SK-N-SH (cell line): ENCODE measurements around the gene ZNF219. TPM values are rescaled to one million over a fixed set of nuclear protein-coding genes. Genes with fewer than 3 reads are reported as not detected.

Source experiments
- CTCF ChIA-PET: fragments of 300-600, 350-600 bp; formaldehyde crosslinking; extraction: SDS; loops from one replicate; lab custom pipeline; 2021; lab: Yijun Ruan, JAX
- POLR2A ChIA-PET: fragments of 350-600 bp; sonication (Branson Sonifier 250); formaldehyde crosslinking; extraction: SDS; loops from one replicate; lab custom pipeline; 2020; ENCODE audit warnings: antibody characterized with exemption, inconsistent platforms; lab: Yijun Ruan, JAX
- DNase-seq: peaks from one replicate; pipeline ENCODE4 v3.0.0; 2012
- H2AFZ ChIP-seq: fragments of 200-600 bp; sonication (generic); 2 replicates; pipeline ENCODE4 v1.8.1; 2016; ENCODE audit warnings: antibody characterized with exemption, mild to moderate bottlenecking, low read depth
- H3F3A ChIP-seq: fragments of 200-600 bp; sonication (generic); replicated peaks from 2 replicates; pipeline ENCODE3; 2016; ENCODE audit warnings: antibody characterized with exemption, mild to moderate bottlenecking; ENCODE audit not compliant: insufficient read depth
- H3K27ac ChIP-seq, 2 experiments: fragments of 200-500 bp in 1 of 2; fragments of 200-600 bp in 1 of 2; sonication (Bioruptor generic) in 1 of 2; sonication (generic), shearing (Covaris generic) in 1 of 2; 2 replicates each; pipeline versions ENCODE4 v1.5.1 to v1.6.1; 2014 to 2016; ENCODE audit warnings: low read depth in 2 of 2, inconsistent platforms in 1 of 2, low read length in 1 of 2, mild to moderate bottlenecking in 1 of 2, mixed read lengths in 1 of 2
- H3K27me3 ChIP-seq: fragments of 200-600 bp; sonication (generic), shearing (Covaris generic); 2 replicates; pipeline ENCODE4 v1.6.1; 2016; ENCODE audit warnings: mixed run types; ENCODE audit not compliant: insufficient read depth
- H3K36me3 ChIP-seq, 2 experiments: fragments of 200-500 bp in 1 of 2; fragments of 200-600 bp in 1 of 2; sonication (Bioruptor generic) in 1 of 2; sonication (generic) in 1 of 2; replicated peaks in 1 of 2; 2 replicates each; pipeline versions ENCODE3 to v1.5.1; 2014 to 2016; ENCODE audit warnings: low read length in 1 of 2, mild to moderate bottlenecking in 1 of 2; ENCODE audit not compliant: insufficient read depth in 2 of 2, control insufficient read depth in 1 of 2
- H3K4me1 ChIP-seq, 2 experiments: fragments of 200-500 bp in 1 of 2; fragments of 200-600 bp in 1 of 2; sonication (Bioruptor generic) in 1 of 2; sonication (generic), shearing (Covaris generic) in 1 of 2; 2 replicates each; pipeline versions ENCODE4 v1.5.1 to v1.6.1; 2014 to 2016; ENCODE audit warnings: low read depth in 1 of 2, low read length in 1 of 2, mixed run types in 1 of 2; ENCODE audit not compliant: insufficient read depth in 2 of 2, control insufficient read depth in 1 of 2
- H3K4me2 ChIP-seq: fragments of 200-600 bp; sonication (generic), shearing (Covaris generic); 2 replicates; pipeline ENCODE4 v1.6.1; 2017; ENCODE audit warnings: mixed run types
- H3K4me3 ChIP-seq, 2 experiments: fragments of 200-500 bp in 1 of 2; fragments of 200-600 bp in 1 of 2; sonication (Bioruptor generic) in 1 of 2; sonication (generic), shearing (Covaris generic) in 1 of 2; 2 replicates each; pipeline versions ENCODE4 v1.5.1 to v1.8.1; 2014 to 2016; ENCODE audit warnings: low read depth in 2 of 2, inconsistent platforms in 1 of 2, low read length in 1 of 2, mild to moderate bottlenecking in 1 of 2, mixed read lengths in 1 of 2, moderate library complexity in 1 of 2
- H3K79me2 ChIP-seq: fragments of 200-600 bp; sonication (generic); 2 replicates; pipeline ENCODE4 v1.8.1; 2017; ENCODE audit warnings: mild to moderate bottlenecking; ENCODE audit not compliant: insufficient read depth
- H3K9ac ChIP-seq: fragments of 200-600 bp; sonication (generic); 2 replicates; pipeline ENCODE4 v1.6.1; 2017; ENCODE audit warnings: mixed run types
- H3K9me2 ChIP-seq: fragments of 200-600 bp; sonication (generic); 2 replicates; pipeline ENCODE4 v1.6.1; 2017; ENCODE audit warnings: mixed run types
- H3K9me3 ChIP-seq: fragments of 200-600 bp; sonication (generic); 2 replicates; pipeline ENCODE4 v1.6.1; 2017; ENCODE audit warnings: mixed run types, mild to moderate bottlenecking, moderate library complexity
- H4K20me1 ChIP-seq: fragments of 200-600 bp; sonication (generic); 2 replicates; pipeline ENCODE4 v1.6.1; 2017; ENCODE audit warnings: mild to moderate bottlenecking, mixed run types; ENCODE audit not compliant: insufficient read depth
- CHD2 ChIP-seq: fragments of 150-350 bp; IDR thresholded peaks from 2 replicates; pipeline ENCODE4 v1.6.1; 2018; ENCODE audit warnings: low read length; ENCODE audit not compliant: partially characterized antibody
- EP300 ChIP-seq, 2 experiments: IDR thresholded peaks; 2 replicates each; pipeline versions ENCODE4 v1.4.0 to v1.6.1; 2012; ENCODE audit warnings: borderline replicate concordance in 1 of 2, low read depth in 1 of 2, low read length in 1 of 2
- EZH2phosphoT487 ChIP-seq: fragments of 200-600 bp; sonication (generic); IDR thresholded peaks from 2 replicates; pipeline ENCODE4 v1.6.1; 2017; ENCODE audit warnings: low read depth, mixed run types, mild to moderate bottlenecking, antibody characterized with exemption, moderate library complexity, borderline replicate concordance
- FOSL2 ChIP-seq: IDR thresholded peaks from 2 replicates; pipeline ENCODE4 v1.4.0; 2012; ENCODE audit warnings: low read depth, mild to moderate bottlenecking, moderate library complexity, borderline replicate concordance
- FOXJ3 ChIP-seq: sonication (generic); formaldehyde crosslinking; IDR thresholded peaks from 2 replicates; pipeline ENCODE4 v1.5.1; 2020; ENCODE audit warnings: mild to moderate bottlenecking, missing genetic modification reagents
- FOXM1 ChIP-seq: IDR thresholded peaks from 2 replicates; pipeline ENCODE4 v1.4.0; 2012; ENCODE audit warnings: low read depth, mild to moderate bottlenecking
- GABPA ChIP-seq: IDR thresholded peaks from 2 replicates; pipeline ENCODE4 v1.4.0; 2012; ENCODE audit warnings: low read depth, mild to moderate bottlenecking
- GATA2 ChIP-seq: sonication (generic); formaldehyde crosslinking; IDR thresholded peaks from 2 replicates; pipeline ENCODE4 v1.5.0; 2020; ENCODE audit warnings: mild to moderate bottlenecking, missing genetic modification reagents
- IRF3 ChIP-seq: fragments of 150-350 bp; IDR thresholded peaks from 2 replicates; pipeline ENCODE4 v1.6.1; 2016; ENCODE audit warnings: mild to moderate bottlenecking, low read depth, low read length
- JUND ChIP-seq: IDR thresholded peaks from 2 replicates; pipeline ENCODE4 v1.4.0; 2012
- MAX ChIP-seq: IDR thresholded peaks from 2 replicates; pipeline ENCODE4 v1.4.0; 2012; ENCODE audit warnings: low read depth
- MEF2A ChIP-seq: IDR thresholded peaks from 2 replicates; pipeline ENCODE4 v1.4.0; 2012; ENCODE audit warnings: low read depth, borderline replicate concordance
- MXI1 ChIP-seq: IDR thresholded peaks from 2 replicates; pipeline ENCODE4 v1.6.1; 2012; ENCODE audit warnings: mild to moderate bottlenecking, low read depth, low read length, improper control_type of control experiment
- NRF1 ChIP-seq: IDR thresholded peaks from 2 replicates; pipeline ENCODE4 v1.6.1; 2012; ENCODE audit warnings: low read depth, mild to moderate bottlenecking, low read length
- POLR2AphosphoS5 ChIP-seq: IDR thresholded peaks from 2 replicates; pipeline ENCODE4 v1.6.1; 2012; ENCODE audit warnings: low read depth, low read length
- RAD21 ChIP-seq: IDR thresholded peaks from 2 replicates; pipeline ENCODE4 v1.6.1; 2012; ENCODE audit warnings: mild to moderate bottlenecking, low read length
- SIN3A ChIP-seq: IDR thresholded peaks from 2 replicates; pipeline ENCODE4 v1.6.1; 2012; ENCODE audit warnings: low read depth, mild to moderate bottlenecking, low read length, moderate library complexity, borderline replicate concordance
- SMC3 ChIP-seq: IDR thresholded peaks from 2 replicates; pipeline ENCODE4 v1.6.1; 2012; ENCODE audit warnings: low read depth, low read length, improper control_type of control experiment
- TAF1 ChIP-seq: IDR thresholded peaks from 2 replicates; pipeline ENCODE4 v1.6.1; 2012; ENCODE audit warnings: low read depth, mild to moderate bottlenecking, low read length, moderate library complexity, borderline replicate concordance
- TCF12 ChIP-seq: IDR thresholded peaks from 2 replicates; pipeline ENCODE4 v1.4.0; 2012
- ZBTB33 ChIP-seq: IDR thresholded peaks from 2 replicates; pipeline ENCODE4 v1.4.0; 2012; ENCODE audit warnings: low read depth, borderline replicate concordance
- WGBS: methylation state at CpG from one replicate; pipeline ENCODE4 v1.1.6; 2017; ENCODE audit warnings: low lambda C conversion rate; 5-methylcytosine and 5-hydroxymethylcytosine counted together
- polyA plus RNA-seq, 3 experiments: library from polyadenylated mRNA; depleted of rRNA; stranded (reverse); fragments of >200 nt; gene quantifications; 2 replicates each; pipeline ENCODE4 v1.2.3, GENCODE V29; 2012

The ZNF219 gene
- polyA plus RNA-seq, 1 of the 3 experiments (the other 2 are of a cell fraction) = 24.1 TPM

GRCh38 chr14:21061347-21061668, 37.1 kb downstream of the ZNF219 start:
- Histone ChIP-seq H3K9ac (no peak overlapping the region), H2AFZ (no peak overlapping the region), H4K20me1 (no peaks in the 10 kb centered on the region), H3K4me2 (no peak overlapping the region), H3F3A (peaks cover 3% of the 10 kb centered on the region), H3K9me2 (no peaks in the 10 kb centered on the region), H3K27me3 (no peaks in the 10 kb centered on the region), H3K4me3 (no peak overlapping the region), H3K36me3 (no peaks in the 10 kb centered on the region), H3K27ac (no peak overlapping the region), H3K9me3 (no peaks in the 10 kb centered on the region), H3K4me1 (peaks cover 0 to 10% of the 10 kb centered on the region in 2 experiments; a peak in 3 of 4 replicates), H3K79me2 (no peaks in the 10 kb centered on the region)
- ChIA-PET CTCF (interaction anchor here (1.2 to 1.9 kb wide), 4 partner anchors 21 to 31 kb away, joined by 5 to 13 read pairs (median 10); no protein-coding TSS in a partner anchor), POLR2A (no interaction called here)
- 91% methylated on average over 3 of the region's 3 CpGs for WGBS
- TF ChIP-seq CHD2 = no peak
- TF ChIP-seq FOXM1 = no peak
- TF ChIP-seq SIN3A = no peak
- no peak for TF ChIP-seq FOSL2
- TF ChIP-seq TCF12 = no peak
- TF ChIP-seq MEF2A = no peak
- no peak for TF ChIP-seq TAF1
- no peak for TF ChIP-seq GATA2
- no peak for DNase-seq

GRCh38 chr14:21060614-21061346, 37.7 kb downstream of the ZNF219 start:
- ChIA-PET CTCF (interaction anchor here (0.7 to 1.9 kb wide), 4 partner anchors 27 to 43 kb away, joined by 3 to 13 read pairs (median 8); no protein-coding TSS in a partner anchor), POLR2A (no interaction called here)
- H2AFZ ChIP-seq = no peak overlapping the region
- peaks cover 3% of the 10 kb centered on the region for H3F3A ChIP-seq
- no peaks in the 10 kb centered on the region for H3K9me3 ChIP-seq
- no peak overlapping the region for H3K4me2 ChIP-seq
- no peaks in the 10 kb centered on the region for H3K9me2 ChIP-seq
- no peak for TF ChIP-seq GABPA
- TF ChIP-seq FOSL2 = no peak
- no peak for TF ChIP-seq MXI1
- no peak for TF ChIP-seq ZBTB33
- no peak for TF ChIP-seq JUND
- no peak for TF ChIP-seq EP300 (IDR thresholded peaks at IDR 0.05; ENCODE audit: borderline replicate concordance in 1 of 2, low read depth in 1 of 2, low read length in 1 of 2)
- no peak for TF ChIP-seq RAD21
- TF ChIP-seq MAX = no peak
- TF ChIP-seq FOXJ3 (CRISPR knock-in tag) = no peak
- no peak for TF ChIP-seq TCF12
- no peak for TF ChIP-seq POLR2AphosphoS5
- no peak for TF ChIP-seq SMC3
- no peak for TF ChIP-seq IRF3
- TF ChIP-seq EZH2phosphoT487 = no peak
- no peak for TF ChIP-seq NRF1
- TF ChIP-seq FOXM1 = no peak
- no peak for TF ChIP-seq CHD2
- no peak for TF ChIP-seq TAF1
- DNase-seq = no peak
- no peaks in the 10 kb centered on the region for H3K27me3 ChIP-seq
- peaks cover 0 to 10% of the 10 kb centered on the region in 2 experiments; a peak in 3 of 4 replicates for H3K4me1 ChIP-seq
- H3K4me3 ChIP-seq = no peak overlapping the region
- 75% methylated on average over 13 of the region's 13 CpGs for WGBS
- H3K79me2 ChIP-seq = no peaks in the 10 kb centered on the region
- no peak overlapping the region for H3K9ac ChIP-seq
- no peaks in the 10 kb centered on the region for H3K36me3 ChIP-seq
- no peak overlapping the region for H3K27ac ChIP-seq
- H4K20me1 ChIP-seq = no peaks in the 10 kb centered on the region
